DMS114 treated with DMSO at 0.1 percent for 48 hours (cell line): ENCODE measurements around the gene SYNPR.
"Not testable (repeated sequence)": the region's sequence is repeated elsewhere in the genome, so short reads cannot be mapped to it uniquely, and the experiment has no call there.

Experiments
- DNase-seq: peaks from one replicate; lab custom pipeline; 2025; ENCODE audit not compliant: unreplicated experiment; lab: John Stamatoyannopoulos, UW

SYNPR gene

GRCh38 chr3:63607716-63608115 lies 329.6 kb downstream of the SYNPR start:
- DNase-seq, result no peak

GRCh38 chr3:63609408-63609807 lies 331.3 kb downstream of the SYNPR start:
- no peak for DNase-seq

DNA sequence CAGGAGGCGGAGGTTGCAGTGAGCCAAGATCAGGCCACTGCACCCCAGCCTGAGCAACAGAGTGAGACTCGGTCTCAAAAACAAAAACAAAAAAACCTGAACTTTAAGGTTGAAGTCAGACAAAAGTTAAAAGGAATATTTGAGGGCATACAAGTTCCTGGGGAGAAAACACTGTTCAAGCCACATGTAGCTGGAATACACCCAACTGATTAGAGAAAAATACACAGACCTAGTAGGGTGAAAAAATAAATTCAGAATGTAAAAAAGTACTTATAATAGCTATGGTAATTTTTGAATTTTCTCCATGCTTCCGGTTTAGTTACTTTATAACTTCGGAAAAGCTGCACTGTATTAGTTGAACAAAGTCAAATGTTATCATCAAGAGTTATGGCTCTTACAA lies 331.7 kb downstream of the SYNPR start:
- no peak for DNase-seq

GRCh38 chr3:63611382-63611781 lies 333.3 kb downstream of the SYNPR start:
- no peak for DNase-seq

DNA sequence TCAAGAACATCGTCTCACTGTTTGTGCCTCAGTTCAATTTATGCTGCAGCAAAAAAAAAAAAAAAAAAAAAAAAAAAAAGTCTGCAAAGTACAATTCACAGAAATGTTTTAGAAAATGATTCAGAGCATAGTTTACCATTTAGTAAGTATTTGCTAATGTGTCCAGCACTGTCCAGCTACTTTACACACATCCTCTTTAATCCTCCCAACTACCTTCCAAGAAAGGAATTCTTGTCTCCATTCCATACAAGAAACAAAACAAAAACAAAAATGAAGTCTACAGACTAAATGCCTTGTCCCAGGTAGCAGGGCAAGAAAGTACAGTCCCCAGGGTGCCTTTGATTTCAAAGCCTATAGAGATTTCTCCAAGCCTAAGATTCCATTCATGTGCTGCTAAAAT lies 335.5 kb downstream of the SYNPR start:
- DNase-seq, result no peak

GRCh38 chr3:63617391-63617790 lies 339.3 kb downstream of the SYNPR start:
- DNase-seq, result no peak

GRCh38 chr3:63624941-63625560 lies 346.9 kb downstream of the SYNPR start:
- no peak for DNase-seq

- no peak for DNase-seq
Measured at GRCh38 chr3:63631670-63632069, 353.6 kb downstream of the SYNPR start.

GRCh38 chr3:63635186-63635585 lies 357.1 kb downstream of the SYNPR start:
- DNase-seq, result no peak

DNA sequence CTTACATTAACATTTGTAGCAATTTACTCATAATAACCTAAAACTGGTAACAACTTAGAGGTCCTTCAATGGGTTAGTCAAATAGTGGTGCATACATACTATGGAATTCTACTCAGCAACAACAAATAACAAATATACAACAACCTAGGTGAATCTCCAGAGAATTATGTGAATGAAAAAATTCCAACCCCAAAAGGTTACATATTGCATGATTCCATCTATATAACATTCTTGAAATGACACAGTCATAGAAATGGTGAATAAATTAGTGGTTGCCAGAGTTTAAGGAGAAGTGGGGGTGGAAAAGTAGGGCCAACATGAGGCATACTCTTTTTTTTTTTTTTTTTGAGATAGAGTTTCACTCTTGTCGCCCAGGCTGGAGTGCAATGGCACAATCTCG lies 361.7 kb downstream of the SYNPR start:
- no peak for DNase-seq

- DNase-seq, result no peak
Measured at GRCh38 chr3:63642488-63642887, 364.4 kb downstream of the SYNPR start.

GRCh38 chr3:63644212-63644797 lies 366.2 kb downstream of the SYNPR start:
- DNase-seq, result no peak

DNA sequence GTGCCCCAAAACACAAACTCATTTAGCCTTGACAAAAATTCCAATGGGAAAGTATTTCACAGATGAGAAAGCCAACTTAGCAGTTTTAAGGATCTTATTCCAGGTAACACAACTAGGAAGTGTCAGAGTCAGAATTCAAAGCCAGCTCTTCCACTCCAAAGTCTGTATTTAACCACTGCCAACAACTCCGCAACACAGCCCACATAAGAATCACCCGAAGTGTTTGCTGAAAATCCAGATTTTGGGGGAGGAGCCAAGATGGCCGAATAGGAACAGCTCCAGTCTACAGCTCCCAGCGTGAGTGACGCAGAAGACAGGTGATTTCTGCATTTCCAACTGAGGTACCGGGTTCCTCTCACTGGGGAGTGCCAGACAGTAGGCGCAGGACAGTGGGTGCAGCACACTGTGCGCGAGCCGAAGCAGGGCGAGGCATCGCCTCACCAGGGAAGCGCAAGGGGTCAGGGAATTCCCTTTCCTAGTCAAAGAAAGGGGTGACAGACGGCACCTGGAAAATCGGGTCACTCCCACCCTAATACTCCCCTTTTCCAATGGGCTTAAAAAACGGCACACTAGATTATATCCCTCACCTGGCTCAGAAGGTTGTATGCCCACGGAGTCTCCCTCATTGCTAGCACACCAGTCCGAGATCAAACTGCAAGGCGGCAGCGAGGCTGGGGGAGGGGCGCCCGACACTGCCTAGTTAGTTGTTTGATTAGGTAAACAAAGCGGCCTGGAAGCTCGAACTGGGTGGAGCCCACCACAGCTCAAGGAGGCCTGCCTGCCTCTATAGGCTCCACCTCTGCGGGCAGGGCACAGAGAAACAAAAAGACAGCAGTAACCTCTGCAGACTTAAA lies 367.0 kb downstream of the SYNPR start:
- not testable (repeated sequence) for DNase-seq

DNA sequence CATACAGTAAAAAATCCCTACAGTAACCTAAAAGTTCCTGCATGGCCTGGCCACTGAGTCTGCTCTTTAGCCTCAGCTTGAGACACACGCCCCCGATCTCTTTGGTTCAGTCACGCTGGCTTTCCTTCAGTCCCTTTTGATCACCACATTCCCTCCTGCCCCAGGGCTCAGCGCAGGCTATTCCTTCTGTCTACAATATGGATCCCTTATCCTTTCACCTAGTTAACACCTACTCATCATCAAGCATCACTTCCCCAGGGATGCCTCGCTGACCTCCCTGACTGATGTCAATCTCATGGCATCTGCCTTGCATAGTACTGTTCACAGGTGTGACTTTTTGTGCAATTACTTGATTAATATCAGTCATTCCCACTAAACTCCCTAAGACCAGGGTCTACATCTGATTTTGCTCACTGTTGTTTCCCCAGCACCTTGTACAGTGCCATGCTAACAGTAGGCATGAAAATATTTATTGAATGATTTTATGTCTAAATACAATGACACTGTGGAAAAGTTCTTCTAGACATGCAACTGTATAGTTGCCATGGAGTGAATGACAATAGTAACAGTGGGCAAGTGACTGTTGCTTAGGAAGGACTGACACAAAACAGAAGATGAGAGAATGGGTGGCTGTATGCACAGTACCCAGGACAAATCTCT lies 374.1 kb downstream of the SYNPR start, which contains the start of gene SNTN:
Gene SNTN, plus strand, starts transcription at position 610 of the 660 bp plus-strand sequence. Its CDS starts 13 bp downstream, at position 623.
- no peak for DNase-seq

- no peak for DNase-seq
Measured at GRCh38 chr3:63654211-63654610, 376.1 kb downstream of the SYNPR start.

DNA sequence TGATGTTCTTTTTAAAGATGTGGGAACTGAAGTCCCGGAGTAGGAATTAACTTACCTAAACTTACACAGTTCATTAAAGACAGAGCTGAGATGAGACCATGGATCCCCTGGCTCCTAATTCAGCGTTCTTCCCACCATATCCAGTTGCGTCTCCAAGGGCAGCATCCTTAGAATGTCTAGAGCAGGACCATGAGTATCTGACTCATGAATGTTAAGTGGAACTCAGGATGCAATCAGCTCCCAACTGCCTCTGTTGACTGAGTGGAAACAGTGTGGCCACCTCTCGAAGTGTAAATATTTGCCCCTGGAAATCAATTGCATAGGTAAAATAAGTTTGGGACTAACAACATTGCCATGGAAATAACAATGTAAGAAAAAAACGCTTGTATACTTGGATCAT lies 376.8 kb downstream of the SYNPR start:
- no peak for DNase-seq

GRCh38 chr3:63655519-63655918 lies 377.4 kb downstream of the SYNPR start:
- DNase-seq, result no peak

- no peak for DNase-seq
Measured at GRCh38 chr3:63656786-63657185, 378.7 kb downstream of the SYNPR start.

- DNase-seq, result no peak
Measured at GRCh38 chr3:63661242-63661641, 383.1 kb downstream of the SYNPR start.

DNA sequence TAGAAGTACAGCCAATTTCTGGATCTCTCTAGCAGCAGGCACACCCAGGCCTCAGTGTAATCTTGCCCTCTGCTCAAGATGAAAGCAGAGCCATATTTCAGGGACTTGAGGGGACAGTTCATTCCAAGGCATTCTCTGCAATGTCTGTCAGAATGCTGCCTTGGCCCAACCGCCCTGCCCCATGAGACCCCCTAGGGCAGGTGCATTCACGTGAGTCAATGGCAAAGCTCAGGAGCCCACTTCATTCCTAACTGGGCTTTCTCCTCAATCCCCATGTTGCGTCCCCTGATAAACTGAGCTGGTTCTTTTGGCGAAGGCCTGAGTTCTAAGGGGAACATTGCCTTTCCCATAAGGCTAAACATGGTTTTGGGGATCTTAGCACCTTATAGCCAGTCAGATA lies 383.9 kb downstream of the SYNPR start:
- DNase-seq, result no peak

- DNase-seq, result no peak
Measured at GRCh38 chr3:63662500-63662899, 384.4 kb downstream of the SYNPR start.
